ENCODE measurements around the gene ACSL4.

Gene ACSL4

GRCh38 chrX:109623997-109624396 is 109.1 kb downstream of the ACSL4 start:
- no peak overlapping the region for H3K4me3 ChIP-seq (ENCODE audit: insufficient read depth, low read depth, low read length)
- no peaks in the 10 kb centered on the region for H3K36me3 ChIP-seq (ENCODE audit: control insufficient read depth, insufficient read depth, low read length)
- H3K27me3 ChIP-seq (ENCODE audit: control insufficient read depth, insufficient read depth, low read length, poor library complexity, severe bottlenecking) = no peaks in the 10 kb centered on the region
- 87 to 89% methylated on average over 7 to 8 of the region's 8 CpGs for WGBS, 2 experiments
- no peak overlapping the region for H3K27ac ChIP-seq (ENCODE audit: insufficient read depth, low read depth, low read length, poor library complexity, severe bottlenecking)
- no peaks in the 10 kb centered on the region for H3K9me3 ChIP-seq (ENCODE audit: control insufficient read depth, low read length)
- H3K4me1 ChIP-seq (ENCODE audit: control insufficient read depth, insufficient read depth, low read length) = no peaks in the 10 kb centered on the region

DNA sequence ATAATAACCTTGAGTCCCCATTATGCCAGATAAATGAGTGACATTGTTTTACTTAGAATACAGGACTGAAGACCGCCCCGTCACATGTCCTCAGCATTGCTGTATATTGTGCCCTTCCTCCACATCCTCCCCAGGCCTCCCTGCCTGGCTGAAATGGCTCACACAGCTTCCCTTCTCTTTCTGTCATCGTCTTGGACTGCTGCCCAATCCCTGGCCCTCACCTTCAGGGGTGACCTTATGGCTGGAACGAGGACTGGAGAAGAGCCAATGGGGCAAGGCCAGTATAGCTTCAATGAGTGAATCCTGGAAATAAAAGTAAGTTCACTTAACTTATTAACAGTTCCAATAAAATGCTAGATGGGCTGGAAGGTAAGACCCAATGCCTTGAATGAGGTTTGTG is 110.8 kb downstream of the ACSL4 start:
- H3K9me3 ChIP-seq (ENCODE audit: control insufficient read depth, low read length) = no peaks in the 10 kb centered on the region
- H3K36me3 ChIP-seq (ENCODE audit: control insufficient read depth, insufficient read depth, low read length) = no peaks in the 10 kb centered on the region
- no peak overlapping the region for H3K4me3 ChIP-seq (ENCODE audit: insufficient read depth, low read depth, low read length)
- WGBS, 2 experiments = 84 to 100% methylated on average over 3 to 4 of the region's 4 CpGs
- H3K27me3 ChIP-seq (ENCODE audit: control insufficient read depth, insufficient read depth, low read length, poor library complexity, severe bottlenecking) = no peaks in the 10 kb centered on the region
- H3K4me1 ChIP-seq (ENCODE audit: control insufficient read depth, insufficient read depth, low read length) = no peaks in the 10 kb centered on the region
- no peak overlapping the region for H3K27ac ChIP-seq (ENCODE audit: insufficient read depth, low read depth, low read length, poor library complexity, severe bottlenecking)

GRCh38 chrX:109619771-109620170 is 113.3 kb downstream of the ACSL4 start:
- WGBS, 2 experiments = 92% methylated on average over 2 of the region's 3 CpGs; no CpG with 5 or more reads in 1 of the 2 experiments
- H3K36me3 ChIP-seq (ENCODE audit: control insufficient read depth, insufficient read depth, low read length) = no peaks in the 10 kb centered on the region
- H3K27ac ChIP-seq (ENCODE audit: insufficient read depth, low read depth, low read length, poor library complexity, severe bottlenecking) = no peak overlapping the region
- H3K4me1 ChIP-seq (ENCODE audit: control insufficient read depth, insufficient read depth, low read length) = no peaks in the 10 kb centered on the region
- no peaks in the 10 kb centered on the region for H3K27me3 ChIP-seq (ENCODE audit: control insufficient read depth, insufficient read depth, low read length, poor library complexity, severe bottlenecking)
- no peak overlapping the region for H3K4me3 ChIP-seq (ENCODE audit: insufficient read depth, low read depth, low read length)
- H3K9me3 ChIP-seq (ENCODE audit: control insufficient read depth, low read length) = no peaks in the 10 kb centered on the region

GRCh38 chrX:109614951-109615350 is 118.1 kb downstream of the ACSL4 start:
- no peaks in the 10 kb centered on the region for H3K27me3 ChIP-seq (ENCODE audit: control insufficient read depth, insufficient read depth, low read length, poor library complexity, severe bottlenecking)
- 85 to 92% methylated on average over 6 of the region's 6 CpGs for WGBS, 2 experiments
- no peaks in the 10 kb centered on the region for H3K9me3 ChIP-seq (ENCODE audit: control insufficient read depth, low read length)
- no peak overlapping the region for H3K4me3 ChIP-seq (ENCODE audit: insufficient read depth, low read depth, low read length)
- H3K4me1 ChIP-seq (ENCODE audit: control insufficient read depth, insufficient read depth, low read length) = no peaks in the 10 kb centered on the region
- no peak overlapping the region for H3K27ac ChIP-seq (ENCODE audit: insufficient read depth, low read depth, low read length, poor library complexity, severe bottlenecking)
- no peaks in the 10 kb centered on the region for H3K36me3 ChIP-seq (ENCODE audit: control insufficient read depth, insufficient read depth, low read length)

DNA sequence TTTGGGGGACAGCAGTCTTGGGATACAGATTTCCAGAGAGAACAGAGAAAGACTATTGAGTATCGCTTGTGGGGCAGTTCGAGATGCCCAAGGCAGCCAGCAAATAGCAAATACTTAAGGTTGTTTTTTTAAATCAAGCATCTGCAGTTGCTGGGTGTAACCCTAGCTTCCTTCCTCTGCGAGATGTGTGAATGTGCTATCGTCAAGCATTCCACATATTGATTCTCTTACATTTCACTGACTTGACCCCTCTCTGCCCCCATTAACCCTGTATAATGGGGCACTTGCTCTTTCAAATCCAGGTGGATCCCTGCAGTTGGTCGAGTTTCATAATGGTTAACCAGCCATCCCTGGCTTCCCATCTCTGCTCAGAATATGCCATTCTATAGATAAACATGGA is 131.6 kb downstream of the ACSL4 start:
- H3K27me3 ChIP-seq (ENCODE audit: control insufficient read depth, insufficient read depth, low read length, poor library complexity, severe bottlenecking) = no peaks in the 10 kb centered on the region
- H3K9me3 ChIP-seq (ENCODE audit: control insufficient read depth, low read length) = no peaks in the 10 kb centered on the region
- no peak overlapping the region for H3K4me3 ChIP-seq (ENCODE audit: insufficient read depth, low read depth, low read length)
- 90 to 95% methylated on average over 5 of the region's 5 CpGs for WGBS, 2 experiments
- no peak overlapping the region for H3K27ac ChIP-seq (ENCODE audit: insufficient read depth, low read depth, low read length, poor library complexity, severe bottlenecking)
- H3K36me3 ChIP-seq (ENCODE audit: control insufficient read depth, insufficient read depth, low read length) = no peaks in the 10 kb centered on the region
- H3K4me1 ChIP-seq (ENCODE audit: control insufficient read depth, insufficient read depth, low read length) = no peaks in the 10 kb centered on the region

DNA sequence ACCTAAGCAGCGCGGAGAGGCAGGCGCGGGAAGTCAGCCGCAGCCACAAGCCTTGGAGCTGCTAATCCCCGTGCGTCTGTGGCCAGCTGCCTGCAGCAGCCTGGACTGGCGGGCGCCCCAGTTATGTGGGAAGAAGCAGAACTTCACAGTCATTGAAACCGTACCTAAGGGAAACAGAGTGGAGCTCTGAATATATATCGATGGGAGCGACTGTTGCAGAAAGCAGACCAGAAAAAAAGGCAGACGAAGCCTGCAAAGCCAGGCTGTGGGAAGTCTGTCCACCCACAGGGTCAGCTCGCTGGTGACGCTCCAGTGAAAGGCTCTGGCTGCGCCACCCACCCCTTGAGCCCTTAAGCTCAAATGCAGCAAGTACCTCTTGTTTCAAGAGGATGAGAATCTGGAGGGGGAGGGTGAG is 132.8 kb downstream of the ACSL4 start:
- Histone ChIP-seq H3K36me3 (ENCODE audit: control insufficient read depth, insufficient read depth, low read length) (no peaks in the 10 kb centered on the region), H3K27ac (ENCODE audit: insufficient read depth, low read depth, low read length, poor library complexity, severe bottlenecking) (peak overlapping the region; percentile 16), H3K4me3 (ENCODE audit: insufficient read depth, low read depth, low read length) (no peak overlapping the region), H3K4me1 (ENCODE audit: control insufficient read depth, insufficient read depth, low read length) (no peaks in the 10 kb centered on the region), H3K27me3 (ENCODE audit: control insufficient read depth, insufficient read depth, low read length, poor library complexity, severe bottlenecking) (no peaks in the 10 kb centered on the region), H3K9me3 (ENCODE audit: control insufficient read depth, low read length) (no peaks in the 10 kb centered on the region)
- WGBS, 2 experiments = 58 to 66% methylated on average over 16 of the region's 16 CpGs

DNA sequence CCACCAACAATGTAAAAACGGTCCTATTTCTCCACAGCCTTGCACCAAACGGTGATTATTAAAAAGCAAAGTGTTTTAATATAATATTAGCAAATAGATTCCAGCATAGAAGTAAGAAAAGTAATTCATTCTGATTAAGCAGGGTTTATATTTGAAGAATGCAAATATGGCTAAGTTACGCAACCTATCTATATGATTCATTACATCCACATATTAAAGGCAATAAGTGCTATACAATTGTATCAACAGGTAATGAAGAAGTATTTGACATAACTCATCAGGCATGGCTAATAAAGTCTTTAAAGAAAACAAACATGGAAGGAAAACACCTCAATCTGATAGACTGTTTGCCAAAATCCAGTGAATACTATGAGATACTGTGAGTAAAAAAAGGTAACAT is 137.0 kb downstream of the ACSL4 start:
- Histone ChIP-seq H3K36me3 (ENCODE audit: control insufficient read depth, insufficient read depth, low read length) (no peaks in the 10 kb centered on the region), H3K27me3 (ENCODE audit: control insufficient read depth, insufficient read depth, low read length, poor library complexity, severe bottlenecking) (no peaks in the 10 kb centered on the region), H3K4me3 (ENCODE audit: insufficient read depth, low read depth, low read length) (no peak overlapping the region), H3K27ac (ENCODE audit: insufficient read depth, low read depth, low read length, poor library complexity, severe bottlenecking) (no peak overlapping the region), H3K9me3 (ENCODE audit: control insufficient read depth, low read length) (no peaks in the 10 kb centered on the region), H3K4me1 (ENCODE audit: control insufficient read depth, insufficient read depth, low read length) (no peaks in the 10 kb centered on the region)
- 100% methylated on average over 1 of the region's 3 CpGs; no CpG with 5 or more reads in 1 of the 2 experiments for WGBS, 2 experiments

All from ectodermal cell (in vitro differentiated cells).